A673 (cell line): Measurements from ENCODE around the gene P3H3.

Source experiments
- CTCF ChIP-seq: fragments of 300-800, 200-600 bp; sonication (generic); conservative IDR thresholded peaks from 2 replicates; pipeline ENCODE4 v1.5.1; 2017; ENCODE audit warnings: low read depth, mild to moderate bottlenecking, antibody characterized with exemption, low read length, moderate library complexity, mixed read lengths
- EZH2 ChIP-seq: fragments of 200-600 bp; sonication (generic); IDR thresholded peaks from 2 replicates; pipeline ENCODE4 v1.6.1; 2017; ENCODE audit warnings: borderline replicate concordance, low read depth, mild to moderate bottlenecking, mixed read lengths, antibody characterized with exemption, low read length; ENCODE audit not compliant: poor library complexity, severe bottlenecking

GRCh38 chr12:6826125-6826733 lies 2.0 kb upstream of the P3H3 start:
- TF ChIP-seq CTCF (no peak), EZH2 (no peak)
